GM12872 (cell line): ENCODE data around the gene PPP2R2C.

Experiments
- CTCF ChIP-seq: IDR thresholded peaks from 3 replicates; pipeline ENCODE4 v1.5.1; 2011; ENCODE audit warnings: low read depth, mild to moderate bottlenecking, low read length, moderate library complexity; ENCODE audit not compliant: insufficient read depth

PPP2R2C gene

GRCh38 chr4:6271701-6272465, 200.5 kb downstream of the PPP2R2C start:
- TF ChIP-seq CTCF, result no peak

- no peak for TF ChIP-seq CTCF
These were observed 201.2 kb downstream of the PPP2R2C start for GRCh38 chr4:6271206-6271605.

GRCh38 chr4:6270636-6271121, 201.7 kb downstream of the PPP2R2C start:
- TF ChIP-seq CTCF, result no peak
